Activated T-cell treated with anti-CD3 and anti-CD28 coated beads, Interleukin-2, amount 50 U/mL, for 48 hours (primary cell): Measurements from ENCODE around the gene PADI4.
A peak's percentile ranks its signal among the peaks of the same experiment; 100 is the strongest.
"Not testable (repeated sequence)": the region's sequence is repeated elsewhere in the genome, so short reads cannot be mapped to it uniquely, and the experiment has no call there.

Experiments
- DNase-seq, 2 experiments: peaks; one replicate each; pipeline ENCODE4 v3.0.0-alpha.2; 2020

The PADI4 gene

GRCh38 chr1:17397910-17398695 is 90.1 kb downstream of the PADI4 start:
- no peak for DNase-seq

- no peak for DNase-seq
Measured at GRCh38 chr1:17400725-17401341, 92.8 kb downstream of the PADI4 start.

DNA sequence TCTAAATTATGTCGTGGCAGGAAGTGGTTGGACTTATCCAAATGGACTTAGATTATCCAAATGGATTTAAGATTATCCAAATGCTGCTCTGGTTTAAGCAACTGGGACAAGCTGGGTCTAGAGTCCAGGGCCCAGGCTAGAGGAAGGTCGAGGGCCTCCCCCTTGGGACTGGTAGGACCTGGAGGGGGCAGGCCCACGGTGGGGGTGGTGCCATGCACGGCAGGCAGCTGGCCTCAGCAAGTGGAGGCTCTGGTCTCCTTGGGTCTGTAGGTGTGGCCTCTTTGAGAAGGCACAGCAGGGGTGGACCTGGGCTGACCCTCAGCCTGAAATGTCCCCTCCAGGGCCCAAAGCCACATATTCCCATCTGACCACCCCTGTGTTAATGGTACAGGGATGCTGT is 93.8 kb downstream of the PADI4 start:
- no peak for DNase-seq

DNA sequence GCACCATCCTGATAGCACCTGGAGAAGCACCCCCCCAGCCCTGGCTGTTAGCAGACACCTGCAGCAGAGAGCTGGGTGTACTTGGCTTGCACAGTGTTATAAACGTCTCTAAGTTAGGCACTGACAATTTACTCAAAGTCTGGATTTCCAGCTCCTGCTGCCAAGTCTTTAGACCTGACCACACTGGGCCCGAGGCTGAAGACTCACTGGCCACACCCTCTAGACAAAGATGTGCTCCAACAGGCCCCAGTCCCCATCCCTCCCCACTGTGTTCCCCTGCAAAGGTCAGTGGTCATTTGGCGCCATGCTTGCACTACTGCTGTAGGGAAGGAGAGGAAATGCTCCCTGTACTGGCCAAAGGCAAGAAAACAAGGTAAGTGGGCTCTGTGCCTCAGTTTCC is 95.1 kb downstream of the PADI4 start:
- no peak for DNase-seq

GRCh38 chr1:17404034-17404684 is 96.2 kb downstream of the PADI4 start:
- no peak for DNase-seq

DNA sequence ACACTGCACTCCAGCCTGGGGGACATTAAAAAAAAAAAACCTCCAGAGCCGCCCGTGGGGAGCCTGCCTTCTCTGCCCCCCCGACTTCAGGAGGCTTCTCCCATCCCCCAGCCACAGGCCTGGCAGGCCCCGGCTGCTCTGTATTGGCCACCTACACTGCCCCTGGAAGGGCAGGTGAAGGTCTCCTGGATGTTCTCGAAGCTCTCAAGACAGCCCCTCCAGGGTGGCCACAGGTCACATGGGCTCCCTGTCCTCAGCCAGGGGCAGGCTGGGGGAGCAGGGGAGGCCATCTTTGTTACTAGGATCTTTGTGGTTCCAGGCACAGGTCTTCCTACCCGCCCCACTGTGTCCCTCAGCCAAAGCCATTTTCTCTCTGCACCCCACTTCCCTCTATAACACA is 96.8 kb downstream of the PADI4 start:
- no peak for DNase-seq

DNA sequence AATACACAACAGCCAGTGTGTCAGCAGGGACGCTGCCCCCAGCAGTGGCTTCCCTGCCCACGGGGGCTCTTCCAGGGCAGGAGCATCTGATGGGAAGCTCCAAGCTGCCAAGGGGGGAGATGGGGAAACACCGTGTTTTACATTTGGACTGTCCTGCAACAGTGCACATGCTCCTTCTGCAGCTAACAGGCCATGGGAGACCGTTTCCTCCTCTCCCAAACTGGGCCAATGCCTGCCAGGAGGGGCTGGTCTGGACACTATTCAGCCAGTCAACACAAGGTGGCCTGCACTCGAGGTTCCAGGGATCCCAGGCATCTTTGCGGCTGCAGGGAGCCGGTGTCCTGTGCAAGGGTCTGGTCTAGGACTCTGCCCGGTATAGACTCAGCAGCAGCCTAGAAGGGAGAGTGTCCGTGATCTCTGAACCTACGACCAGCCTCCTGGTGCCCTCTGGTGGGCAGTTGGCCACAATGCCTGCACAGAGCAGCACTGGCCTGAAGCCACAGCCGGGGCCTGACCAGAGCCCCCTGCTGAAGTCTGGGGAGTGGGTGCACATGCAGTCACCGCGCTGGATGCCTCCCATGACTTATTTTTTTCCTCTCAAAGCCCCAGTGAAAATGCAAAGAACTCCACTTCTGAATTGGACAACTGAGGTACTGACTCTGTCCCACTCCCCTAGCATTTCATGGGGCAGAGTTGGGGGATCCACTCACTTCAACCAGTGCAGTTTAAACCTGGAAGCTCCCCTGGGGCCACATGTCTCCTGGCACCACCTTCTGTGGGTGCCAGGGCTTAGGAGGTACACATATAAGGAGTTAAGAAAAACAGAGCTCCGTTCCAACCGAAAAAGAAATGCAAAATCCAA is 98.1 kb downstream of the PADI4 start:
- peak; percentile 64 to 74 for DNase-seq

GRCh38 chr1:17406760-17407475 is 98.9 kb downstream of the PADI4 start:
- DNase-seq = not testable (repeated sequence)

DNA sequence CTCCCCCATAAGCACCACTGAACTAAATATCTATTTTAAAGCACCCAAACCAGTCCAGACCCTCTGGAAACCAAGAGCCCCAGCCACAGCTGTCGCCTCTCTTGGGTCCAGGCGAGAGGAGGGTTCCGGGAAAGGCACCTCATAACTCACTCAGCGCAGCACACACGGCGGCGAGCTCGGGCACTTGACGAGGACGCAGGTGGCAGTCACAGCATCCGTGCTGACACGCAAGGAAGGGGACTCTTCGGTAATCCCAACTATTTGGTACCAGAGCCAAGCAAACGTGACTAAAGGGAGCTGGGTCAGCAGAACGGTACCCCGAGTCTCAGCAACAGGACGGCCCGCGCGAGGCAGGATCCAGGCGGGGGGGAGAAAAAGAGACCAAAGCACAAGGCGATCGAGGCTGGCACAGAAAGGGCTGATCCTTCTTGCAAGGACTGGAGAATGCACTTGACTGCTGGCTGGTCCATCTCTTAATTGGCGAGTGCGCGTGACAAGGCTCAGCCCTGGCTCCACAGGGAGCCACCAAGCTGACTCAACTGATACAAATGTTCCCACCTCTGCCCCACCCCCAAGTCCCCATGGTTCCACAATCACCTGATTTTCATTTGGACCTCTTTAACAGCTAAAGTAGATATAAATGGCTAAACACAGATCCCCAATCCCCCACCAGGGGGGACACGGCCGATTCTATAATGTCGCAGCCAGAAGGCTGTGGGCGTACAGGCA is 100.0 kb downstream of the PADI4 start:
- not testable (repeated sequence) for DNase-seq

- no peak for DNase-seq
Measured at GRCh38 chr1:17409391-17409811, 101.4 kb downstream of the PADI4 start.

- no peak for DNase-seq
Measured at GRCh38 chr1:17412093-17412870, 104.3 kb downstream of the PADI4 start.
